AG09319 (cell line): ENCODE data around the gene ZBTB20.

Experiments
- DNase-seq: peaks from one replicate; pipeline ENCODE4 v3.0.0-alpha.2; 2010; ENCODE audit warnings: low read depth; ENCODE audit errors: extremely low read depth
- TF ChIP-seq, protein P1 (sequence below): IDR thresholded peaks from 2 replicates; pipeline ENCODE4 v1.5.1; 2011; ENCODE audit warnings: low read depth, mild to moderate bottlenecking, inconsistent platforms, low read length, moderate library complexity

ZBTB20 gene

DNA sequence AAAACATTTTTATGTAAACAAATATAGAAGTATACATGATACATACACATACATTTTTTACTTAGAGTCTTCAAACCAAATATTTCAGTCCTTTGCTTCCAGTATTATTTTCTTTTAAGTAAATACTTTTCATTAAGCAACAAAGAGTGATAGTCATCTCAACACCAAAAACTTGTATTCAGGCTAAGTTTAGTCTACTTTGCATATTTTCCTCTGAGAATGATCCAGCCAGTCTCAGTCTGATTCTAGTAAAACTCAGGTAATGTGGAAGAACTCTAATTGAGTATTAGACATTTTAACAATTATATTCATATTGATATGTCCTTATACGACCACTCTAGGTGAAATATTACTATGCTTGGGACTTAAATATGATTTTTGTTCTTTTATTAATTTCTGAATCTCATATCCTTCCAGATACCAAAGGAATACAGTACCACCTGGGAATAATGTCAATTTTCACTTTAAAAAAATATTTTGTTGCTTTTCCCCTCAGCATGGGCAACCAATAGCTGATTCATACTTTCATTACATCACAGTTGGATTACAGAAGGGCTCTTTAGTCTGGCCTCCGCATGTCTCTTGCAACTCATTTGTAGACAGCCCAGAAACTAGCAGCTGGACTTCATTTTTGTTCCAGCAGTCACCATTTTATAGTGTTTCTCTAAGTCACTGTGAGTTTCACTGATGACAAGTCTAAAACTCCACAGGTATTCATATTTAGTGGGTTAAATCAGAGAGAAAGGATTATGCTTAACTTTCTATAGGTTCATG, 390.4 kb downstream of the ZBTB20 start:
- DNase-seq = peak; percentile 27
- TF ChIP-seq, protein P1, sequence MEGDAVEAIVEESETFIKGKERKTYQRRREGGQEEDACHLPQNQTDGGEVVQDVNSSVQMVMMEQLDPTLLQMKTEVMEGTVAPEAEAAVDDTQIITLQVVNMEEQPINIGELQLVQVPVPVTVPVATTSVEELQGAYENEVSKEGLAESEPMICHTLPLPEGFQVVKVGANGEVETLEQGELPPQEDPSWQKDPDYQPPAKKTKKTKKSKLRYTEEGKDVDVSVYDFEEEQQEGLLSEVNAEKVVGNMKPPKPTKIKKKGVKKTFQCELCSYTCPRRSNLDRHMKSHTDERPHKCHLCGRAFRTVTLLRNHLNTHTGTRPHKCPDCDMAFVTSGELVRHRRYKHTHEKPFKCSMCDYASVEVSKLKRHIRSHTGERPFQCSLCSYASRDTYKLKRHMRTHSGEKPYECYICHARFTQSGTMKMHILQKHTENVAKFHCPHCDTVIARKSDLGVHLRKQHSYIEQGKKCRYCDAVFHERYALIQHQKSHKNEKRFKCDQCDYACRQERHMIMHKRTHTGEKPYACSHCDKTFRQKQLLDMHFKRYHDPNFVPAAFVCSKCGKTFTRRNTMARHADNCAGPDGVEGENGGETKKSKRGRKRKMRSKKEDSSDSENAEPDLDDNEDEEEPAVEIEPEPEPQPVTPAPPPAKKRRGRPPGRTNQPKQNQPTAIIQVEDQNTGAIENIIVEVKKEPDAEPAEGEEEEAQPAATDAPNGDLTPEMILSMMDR = no peak

DNA sequence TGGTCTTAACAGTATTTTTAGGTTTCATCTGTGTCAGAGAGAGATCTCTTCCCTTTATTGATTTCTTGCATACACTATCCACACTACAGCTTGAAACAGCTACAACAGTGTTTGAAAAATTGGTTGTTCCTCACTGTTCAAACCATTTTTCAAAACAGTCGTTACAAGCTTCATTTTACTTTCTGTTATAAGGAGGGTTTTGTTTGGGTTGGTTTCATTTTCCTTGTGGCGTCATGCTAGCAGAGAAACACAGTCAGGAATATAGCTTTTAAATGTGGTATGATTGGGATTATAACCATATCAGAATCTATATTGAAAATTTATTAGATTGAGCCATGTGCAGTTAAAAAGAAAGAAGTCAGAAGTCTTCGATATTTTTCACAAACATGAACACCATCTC, 400.6 kb downstream of the ZBTB20 start:
- DNase-seq = no peak
- TF ChIP-seq, protein P1 = no peak

DNA sequence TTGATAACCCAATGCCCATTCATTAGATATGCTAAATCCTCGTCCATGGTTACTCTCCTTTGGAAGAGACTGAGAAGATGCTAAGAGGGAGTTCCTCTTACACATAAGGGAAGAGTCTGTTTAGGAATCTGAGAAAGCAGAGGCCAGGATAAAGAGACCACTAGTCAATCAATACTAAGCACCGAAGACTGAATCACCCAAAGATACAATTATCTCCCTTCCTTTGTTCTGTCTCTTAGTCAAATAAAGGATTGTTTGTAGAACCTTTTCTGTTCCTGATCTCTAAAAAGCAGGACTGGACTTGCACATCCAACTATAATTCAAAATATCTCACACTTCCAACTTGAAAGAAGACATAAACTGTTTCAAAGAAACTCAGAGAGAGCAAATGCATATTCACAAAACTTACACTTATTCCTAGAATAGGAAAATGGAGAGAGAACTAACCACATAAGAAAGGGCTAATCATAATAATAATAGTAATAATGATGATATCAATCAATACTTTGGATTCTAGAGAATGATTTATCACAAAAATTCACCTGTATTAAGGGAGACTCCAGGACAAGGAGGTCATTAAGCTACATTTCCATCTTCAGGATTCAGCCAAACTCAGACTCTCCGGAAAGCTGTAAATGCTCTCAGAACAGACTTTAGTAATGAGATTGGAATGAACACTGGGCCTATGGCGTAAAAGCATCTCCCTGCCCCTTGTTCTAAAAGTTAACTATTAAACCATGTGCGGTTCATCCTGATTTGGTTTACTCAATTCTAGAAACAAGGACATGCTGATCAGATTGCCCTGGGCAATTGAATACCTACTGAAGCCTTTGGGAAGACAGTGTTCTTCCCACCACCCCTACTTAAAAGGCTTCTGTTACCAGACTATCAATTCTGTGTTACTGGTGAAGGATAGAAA, 401.5 kb downstream of the ZBTB20 start:
- DNase-seq = peak; percentile 36
- TF ChIP-seq, protein P1 = no peak

DNA sequence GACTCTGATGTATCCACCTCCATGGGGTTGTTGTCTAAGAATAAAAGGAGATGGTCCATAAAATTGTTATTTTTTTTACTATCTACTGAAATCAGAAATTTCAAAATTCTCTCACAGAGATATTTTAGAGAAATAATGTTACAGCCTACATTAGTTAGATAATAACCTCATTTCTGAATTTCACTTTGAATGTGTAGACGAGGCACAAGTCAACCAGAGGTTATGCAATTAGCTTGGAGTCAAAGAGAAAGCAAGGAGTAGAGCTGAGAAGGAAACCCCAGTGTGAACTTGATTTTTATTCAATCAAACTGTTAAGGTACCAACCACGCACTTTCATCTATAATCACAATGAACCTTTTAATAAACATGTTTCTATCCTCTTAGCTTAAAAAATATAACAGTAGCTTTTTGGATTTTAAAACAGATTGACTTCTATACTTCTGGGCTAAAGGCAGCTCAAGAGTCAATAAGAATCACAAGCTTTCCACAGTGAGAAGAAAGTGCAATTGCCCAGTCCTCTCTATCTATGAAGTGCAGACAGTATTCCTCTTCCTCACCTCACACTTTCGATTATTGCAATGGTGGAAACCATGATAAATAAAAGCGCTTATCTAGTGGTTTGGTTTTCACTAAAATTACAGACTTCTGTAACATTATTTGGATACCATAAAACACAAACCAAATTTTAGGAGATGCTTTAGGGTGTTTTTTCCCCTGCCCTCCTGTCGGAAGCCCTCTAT, 403.2 kb downstream of the ZBTB20 start:
- TF ChIP-seq, protein P1 = no peak
- no peak for DNase-seq

DNA sequence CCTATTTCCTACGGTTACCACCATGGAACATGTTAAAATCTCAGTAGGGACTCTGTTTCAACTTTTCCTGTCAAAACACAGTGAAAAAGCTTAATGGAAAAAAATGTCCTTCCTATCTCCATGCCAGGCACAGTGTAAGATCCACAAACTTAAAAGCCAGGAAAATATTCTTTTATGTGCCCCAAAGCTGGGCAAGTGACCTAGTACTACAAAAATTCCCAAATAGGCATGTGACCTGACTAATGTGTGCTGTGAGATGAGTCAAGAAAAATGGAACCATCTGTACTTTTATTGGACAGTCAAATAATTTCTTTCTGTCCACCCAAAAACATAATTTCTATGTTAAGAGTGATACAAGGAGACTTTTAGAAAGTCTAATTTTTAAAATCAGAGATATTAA, 406.0 kb downstream of the ZBTB20 start:
- no peak for DNase-seq
- TF ChIP-seq, protein P1 = no peak

DNA sequence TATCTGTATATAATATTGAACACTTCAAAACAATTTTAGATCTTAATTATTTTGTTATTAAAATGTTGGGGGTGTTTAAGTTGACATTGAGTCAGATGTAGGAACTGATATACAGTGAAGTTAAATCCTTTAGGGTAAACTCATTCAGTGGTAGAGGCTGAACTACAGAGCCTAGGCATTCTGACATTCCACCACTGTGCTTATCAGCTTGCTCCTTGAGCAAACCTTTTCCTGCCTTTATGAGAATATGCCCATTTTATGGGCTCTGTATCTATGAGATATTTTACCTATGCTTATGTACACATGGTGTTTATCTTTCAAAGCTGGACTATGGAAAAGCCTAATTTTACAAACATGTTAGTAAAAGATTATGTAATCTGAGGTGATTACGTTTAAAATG, 407.5 kb downstream of the ZBTB20 start:
- DNase-seq = no peak
- TF ChIP-seq, protein P1 = no peak
